ENCODE measurements around the gene PTPRU.

The PTPRU gene

GRCh38 chr1:29197993-29198392 lies 38.3 kb upstream of the PTPRU start:
- H3K9ac ChIP-seq (ENCODE audit: low read length): no peak overlapping the region
- H3K27ac ChIP-seq (ENCODE audit: low read length): no peak overlapping the region

GRCh38 chr1:29200906-29201594 lies 35.3 kb upstream of the PTPRU start:
- H4K20me1 ChIP-seq (ENCODE audit: insufficient read depth, low read length): no peaks in the 10 kb centered on the region
- no peak overlapping the region for H3K9ac ChIP-seq (ENCODE audit: low read length)
- H3K9me3 ChIP-seq (replicated peaks; ENCODE audit: insufficient read depth, low read length): no peaks in the 10 kb centered on the region
- H3K9me2 ChIP-seq (replicated peaks; ENCODE audit: insufficient read depth, low read length): no peaks in the 10 kb centered on the region
- H3K79me2 ChIP-seq (ENCODE audit: low read length): no peaks in the 10 kb centered on the region
- no peaks in the 10 kb centered on the region for H3K27me3 ChIP-seq (replicated peaks; ENCODE audit: insufficient read depth, low read length)
- no peaks in the 10 kb centered on the region for H3F3A ChIP-seq (ENCODE audit: insufficient read depth, low read length)
- no peaks in the 10 kb centered on the region for H3K36me3 ChIP-seq (replicated peaks; ENCODE audit: insufficient read depth, low read length)
- no peak overlapping the region for H2AFZ ChIP-seq (ENCODE audit: low read length)
- TF ChIP-seq EZH2 (optimal IDR thresholded peaks at IDR 0.05; ENCODE audit: low read depth, low read length): no peak
- TF ChIP-seq CTCF (IDR thresholded peaks at IDR 0.05; ENCODE audit: low read length): no peak
- no peak for TF ChIP-seq EZH2phosphoT487 (IDR thresholded peaks at IDR 0.05; ENCODE audit: low read length)
- DNase-seq: no peak
- H3K4me2 ChIP-seq (ENCODE audit: low read depth, low read length): no peak overlapping the region
- H3K4me1 ChIP-seq (ENCODE audit: low read length): peaks cover 8% of the 10 kb centered on the region
- no peak overlapping the region for H3K27ac ChIP-seq (ENCODE audit: low read length)
- H3K4me3 ChIP-seq (ENCODE audit: low read length): no peak overlapping the region

More at GRCh38 chr1:29197993-29198392, 38.3 kb upstream of the PTPRU start:
- Histone ChIP-seq H3K9me3 (replicated peaks; ENCODE audit: insufficient read depth, low read length) (no peaks in the 10 kb centered on the region), H3K9me2 (replicated peaks; ENCODE audit: insufficient read depth, low read length) (no peaks in the 10 kb centered on the region), H3K79me2 (ENCODE audit: low read length) (no peaks in the 10 kb centered on the region), H4K20me1 (ENCODE audit: insufficient read depth, low read length) (no peaks in the 10 kb centered on the region), H3K4me3 (ENCODE audit: low read length) (no peak overlapping the region), H2AFZ (ENCODE audit: low read length) (no peak overlapping the region), H3K27me3 (replicated peaks; ENCODE audit: insufficient read depth, low read length) (no peaks in the 10 kb centered on the region), H3K4me1 (ENCODE audit: low read length) (peaks cover 8% of the 10 kb centered on the region), H3K36me3 (replicated peaks; ENCODE audit: insufficient read depth, low read length) (no peaks in the 10 kb centered on the region), H3K4me2 (ENCODE audit: low read depth, low read length) (no peak overlapping the region), H3F3A (ENCODE audit: insufficient read depth, low read length) (no peaks in the 10 kb centered on the region)
- no peak for DNase-seq
- TF ChIP-seq CTCF (IDR thresholded peaks at IDR 0.05; ENCODE audit: low read length): no peak
- TF ChIP-seq EZH2phosphoT487 (IDR thresholded peaks at IDR 0.05; ENCODE audit: low read length): no peak
- no peak for TF ChIP-seq EZH2 (optimal IDR thresholded peaks at IDR 0.05; ENCODE audit: low read depth, low read length)

GRCh38 chr1:29201595-29202051 lies 34.7 kb upstream of the PTPRU start:
- no peak overlapping the region for H3K27ac ChIP-seq (ENCODE audit: low read length)
- no peak for DNase-seq
- H4K20me1 ChIP-seq (ENCODE audit: insufficient read depth, low read length): no peaks in the 10 kb centered on the region
- no peaks in the 10 kb centered on the region for H3K36me3 ChIP-seq (replicated peaks; ENCODE audit: insufficient read depth, low read length)
- TF ChIP-seq EZH2 (optimal IDR thresholded peaks at IDR 0.05; ENCODE audit: low read depth, low read length) (no peak), CTCF (IDR thresholded peaks at IDR 0.05; ENCODE audit: low read length) (no peak), EZH2phosphoT487 (IDR thresholded peaks at IDR 0.05; ENCODE audit: low read length) (no peak)
- no peaks in the 10 kb centered on the region for H3K79me2 ChIP-seq (ENCODE audit: low read length)
- no peaks in the 10 kb centered on the region for H3F3A ChIP-seq (ENCODE audit: insufficient read depth, low read length)
- H3K9ac ChIP-seq (ENCODE audit: low read length): peak overlapping the region; percentile 23; the same call in 1 of the 2 replicates
- peaks cover 8% of the 10 kb centered on the region for H3K4me1 ChIP-seq (ENCODE audit: low read length)
- H3K4me2 ChIP-seq (ENCODE audit: low read depth, low read length): no peak overlapping the region
- H3K27me3 ChIP-seq (replicated peaks; ENCODE audit: insufficient read depth, low read length): no peaks in the 10 kb centered on the region
- no peak overlapping the region for H3K4me3 ChIP-seq (ENCODE audit: low read length)
- H3K9me3 ChIP-seq (replicated peaks; ENCODE audit: insufficient read depth, low read length): no peaks in the 10 kb centered on the region
- H3K9me2 ChIP-seq (replicated peaks; ENCODE audit: insufficient read depth, low read length): no peaks in the 10 kb centered on the region
- H2AFZ ChIP-seq (ENCODE audit: low read length): no peak overlapping the region
